H9 (cell line): ENCODE data around the gene PARD3. TPM values are rescaled to one million over a fixed set of nuclear protein-coding genes. Genes with fewer than 3 reads are reported as not detected.
A peak's percentile ranks its signal among the peaks of the same experiment; 100 is the strongest.

Experiments
- DNase-seq: peaks from one replicate; pipeline ENCODE4 v3.0.0-alpha.2; 2017
- H2AFZ ChIP-seq: one replicate; pipeline ENCODE4 v1.6.1; 2013; ENCODE audit warnings: mild to moderate bottlenecking, low read length, control low read depth, moderate library complexity
- H2AK5ac ChIP-seq: 2 replicates; pipeline ENCODE4 v1.6.1; 2013; ENCODE audit warnings: low read length, control low read depth, mixed read lengths; ENCODE audit not compliant: insufficient read length
- H2BK120ac ChIP-seq: one replicate; pipeline ENCODE4 v1.6.1; 2013; ENCODE audit warnings: low read depth, mild to moderate bottlenecking, low read length, control low read depth, inconsistent platforms; ENCODE audit not compliant: poor library complexity, severe bottlenecking
- H2BK12ac ChIP-seq: 2 replicates; pipeline ENCODE4 v1.6.1; 2013; ENCODE audit warnings: low read length, control low read depth, mixed read lengths, low read depth; ENCODE audit not compliant: insufficient read length
- H2BK15ac ChIP-seq: 2 replicates; pipeline ENCODE4 v1.6.1; 2013; ENCODE audit warnings: low read depth, low read length, control low read depth
- H2BK20ac ChIP-seq: one replicate; pipeline ENCODE4 v1.6.1; 2013; ENCODE audit warnings: low read depth, mild to moderate bottlenecking, low read length, control low read depth, inconsistent platforms; ENCODE audit not compliant: poor library complexity, severe bottlenecking
- H2BK5ac ChIP-seq: 2 replicates; pipeline ENCODE4 v1.6.1; 2013; ENCODE audit warnings: low read length, control low read depth, mixed read lengths; ENCODE audit not compliant: insufficient read length
- H3K14ac ChIP-seq: 2 replicates; pipeline ENCODE4 v1.6.1; 2013; ENCODE audit warnings: low read length, control low read depth; ENCODE audit not compliant: insufficient read depth
- H3K18ac ChIP-seq: 2 replicates; pipeline ENCODE4 v1.6.1; 2013; ENCODE audit warnings: low read depth, mild to moderate bottlenecking, mixed read lengths, low read length, control low read depth; ENCODE audit not compliant: insufficient read length
- H3K23ac ChIP-seq: 2 replicates; pipeline ENCODE4 v1.6.1; 2013; ENCODE audit warnings: low read length, control low read depth, mixed read lengths, low read depth; ENCODE audit not compliant: insufficient read length
- H3K23me2 ChIP-seq: 2 replicates; pipeline ENCODE4 v1.6.1; 2013; ENCODE audit warnings: low read depth, mild to moderate bottlenecking, mixed read lengths, low read length, control low read depth; ENCODE audit not compliant: insufficient read length, poor library complexity, severe bottlenecking
- H3K27ac ChIP-seq: 2 replicates; pipeline ENCODE4 v1.5.1; 2013; ENCODE audit warnings: low read length, control low read depth, mixed read lengths, low read depth; ENCODE audit not compliant: insufficient read length
- H3K27me3 ChIP-seq: 2 replicates; pipeline ENCODE4 v1.6.1; 2013; ENCODE audit warnings: low read length, control low read depth, inconsistent platforms; ENCODE audit not compliant: insufficient read depth
- H3K4ac ChIP-seq: 2 replicates; pipeline ENCODE4 v1.6.1; 2013; ENCODE audit warnings: low read depth, mild to moderate bottlenecking, control low read depth, inconsistent platforms, low read length, moderate library complexity
- H3K4me1 ChIP-seq: 2 replicates; pipeline ENCODE4 v1.6.1; 2013; ENCODE audit warnings: low read length, control low read depth, inconsistent platforms; ENCODE audit not compliant: insufficient read depth
- H3K4me2 ChIP-seq: 2 replicates; pipeline ENCODE4 v1.6.1; 2013; ENCODE audit warnings: low read length, control low read depth, mixed read lengths; ENCODE audit not compliant: insufficient read length, insufficient read depth
- H3K56ac ChIP-seq: 2 replicates; pipeline ENCODE4 v1.6.1; 2013; ENCODE audit warnings: low read depth, mild to moderate bottlenecking, mixed read lengths, low read length, control low read depth; ENCODE audit not compliant: insufficient read length
- H3K79me1 ChIP-seq: 2 replicates; pipeline ENCODE4 v1.6.1; 2013; ENCODE audit warnings: low read depth, mild to moderate bottlenecking, moderate library complexity, low read length, control low read depth, inconsistent platforms; ENCODE audit not compliant: insufficient read depth, poor library complexity, severe bottlenecking
- H3K79me2 ChIP-seq: 2 replicates; pipeline ENCODE4 v1.6.1; 2013; ENCODE audit warnings: low read length, control low read depth, inconsistent platforms; ENCODE audit not compliant: insufficient read depth
- H3K9ac ChIP-seq: 2 replicates; pipeline ENCODE4 v1.6.1; 2013; ENCODE audit warnings: low read length, control low read depth, mixed read lengths; ENCODE audit not compliant: insufficient read length; ENCODE audit errors: extremely low read depth
- H3K9me3 ChIP-seq: one replicate; pipeline ENCODE4 v1.6.1; 2013; ENCODE audit warnings: low read depth, low read length, inconsistent platforms; ENCODE audit not compliant: control insufficient read depth
- H3T11ph ChIP-seq: one replicate; pipeline ENCODE4 v1.6.1; 2013; ENCODE audit warnings: mild to moderate bottlenecking, low read length, control low read depth, inconsistent platforms
- H4K20me1 ChIP-seq: one replicate; pipeline ENCODE4 v1.6.1; 2013; ENCODE audit not compliant: control insufficient read depth, insufficient read length, insufficient read depth
- H4K5ac ChIP-seq: 2 replicates; pipeline ENCODE4 v1.6.1; 2013; ENCODE audit warnings: low read depth, mild to moderate bottlenecking, mixed read lengths, low read length, control low read depth; ENCODE audit not compliant: insufficient read length
- H4K8ac ChIP-seq: replicated peaks from 2 replicates; pipeline ENCODE4 v1.6.1; 2013; ENCODE audit warnings: low read length, control low read depth, mixed read lengths, low read depth; ENCODE audit not compliant: insufficient read length
- H4K91ac ChIP-seq: 2 replicates; pipeline ENCODE4 v1.6.1; 2013; ENCODE audit warnings: low read depth, mild to moderate bottlenecking, moderate library complexity, mixed read lengths, low read length, control low read depth; ENCODE audit not compliant: insufficient read length
- H3K27ac Mint-ChIP-seq, 3 experiments: 2 replicates in 2 of 3; 3 replicates in 1 of 3; pipeline ENCODE4 v1.8.0; 2020 to 2021; ENCODE audit warnings: mixed read lengths in 3 of 3, mild to moderate bottlenecking in 1 of 3, moderate library complexity in 1 of 3
- H3K27me3 Mint-ChIP-seq: 2 replicates; pipeline ENCODE4 v1.8.0; 2021; ENCODE audit warnings: low read depth, mild to moderate bottlenecking, moderate library complexity, mixed read lengths
- H3K36me3 Mint-ChIP-seq, 3 experiments: 2 replicates in 2 of 3; 3 replicates in 1 of 3; pipeline ENCODE4 v1.8.0; 2020 to 2021; ENCODE audit warnings: low read depth in 3 of 3, mixed read lengths in 3 of 3; ENCODE audit not compliant: insufficient read depth in 1 of 3
- H3K4me1 Mint-ChIP-seq, 2 experiments: 2 replicates each; pipeline ENCODE4 v1.8.0; 2020; ENCODE audit warnings: mixed read lengths in 2 of 2
- H3K4me3 Mint-ChIP-seq, 2 experiments: 2 replicates in 1 of 2; 3 replicates in 1 of 2; pipeline ENCODE4 v1.8.0; 2020 to 2021; ENCODE audit warnings: mild to moderate bottlenecking in 2 of 2, mixed read lengths in 2 of 2, moderate library complexity in 1 of 2
- H3K9me3 Mint-ChIP-seq, 2 experiments: 2 replicates in 1 of 2; 3 replicates in 1 of 2; pipeline ENCODE4 v1.8.0; 2020; ENCODE audit warnings: mild to moderate bottlenecking in 2 of 2, mixed read lengths in 2 of 2, moderate library complexity in 1 of 2
- WGBS: extraction: QIAGEN DNeasy Blood & Tissue Kit; methylation state at CpG from one replicate; pipeline ENCODE4 v1.1.7; 2013; ENCODE audit warnings: missing lambda C conversion rate, low lambda C conversion rate, mixed read lengths; ENCODE audit not compliant: insufficient read length; ENCODE audit errors: extremely low coverage; 5-methylcytosine and 5-hydroxymethylcytosine counted together
- total RNA-seq: library from RNA; stranded (reverse); gene quantifications from 2 replicates; pipeline ENCODE4 v1.2.1, GENCODE V29; 2021
- TF ChIP-seq, protein P1 (sequence below): fragments of 200-600 bp; sonication (generic); conservative IDR thresholded peaks from 3 replicates; pipeline ENCODE4 v1.8.0; 2021; ENCODE audit warnings: antibody characterized with exemption, mild to moderate bottlenecking

PARD3 gene
- total RNA-seq, 1 experiment from 2014 or later: 44.7 TPM

DNA sequence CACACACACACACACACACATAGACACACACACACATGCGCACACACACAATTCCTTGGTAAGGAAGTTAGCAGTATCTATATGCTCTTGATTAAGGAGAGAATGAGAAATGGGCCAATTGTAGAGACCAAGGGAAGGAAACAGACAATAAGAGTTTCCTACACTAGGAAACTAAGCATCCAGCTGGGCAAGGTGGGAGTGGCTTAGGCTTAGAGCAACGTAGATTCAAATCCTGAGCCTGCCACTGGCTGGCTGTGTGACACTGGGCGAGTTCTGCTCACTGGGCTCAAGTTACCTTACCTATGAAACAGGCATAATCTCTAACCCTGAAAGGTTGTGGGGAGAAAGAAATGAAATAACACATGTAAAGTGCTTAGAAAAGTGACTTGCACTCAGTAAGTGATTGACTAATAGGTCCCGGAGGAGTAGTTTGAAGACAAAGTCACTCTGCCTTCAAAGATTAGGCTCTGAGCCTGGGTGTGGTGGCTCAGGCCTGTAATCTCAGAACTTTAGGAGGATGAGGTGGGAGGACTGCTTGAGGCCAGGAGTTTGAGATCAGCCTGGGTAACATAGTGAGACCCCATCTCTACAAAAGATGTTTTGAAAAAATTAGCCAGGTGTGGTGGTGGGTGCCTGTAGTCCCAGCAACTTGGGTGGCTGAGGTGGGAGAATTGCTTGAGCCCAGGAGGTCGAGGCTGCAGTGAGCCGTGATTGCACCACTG lies 701.4 kb downstream of the PARD3 start:
- no peak overlapping the region for H2BK5ac ChIP-seq
- Mint-ChIP-seq H3K9me3 (no peaks in the 10 kb centered on the region), H3K4me3 (no peak overlapping the region), H3K4me1 (peaks cover 25 to 29% of the 10 kb centered on the region in 2 experiments), H3K27ac (peak overlapping the region in 1 of 3 experiments; percentile 58; a peak in 1 of 7 replicates), H3K27me3 (no peaks in the 10 kb centered on the region; the same call in 1 of the 2 replicates), H3K36me3 (peaks cover 0 to 3% (median 0%) of the 10 kb centered on the region in 3 experiments; a peak in 2 of 7 replicates)
- H2BK12ac ChIP-seq: no peak overlapping the region
- no peak overlapping the region for H2BK15ac ChIP-seq
- H2AFZ ChIP-seq: no peak overlapping the region
- H2BK120ac ChIP-seq: no peak overlapping the region
- H3K23me2 ChIP-seq: no peaks in the 10 kb centered on the region
- H4K91ac ChIP-seq: no peak overlapping the region
- peaks cover 2% of the 10 kb centered on the region for H3K4me1 ChIP-seq
- H2AK5ac ChIP-seq: no peak overlapping the region
- no peaks in the 10 kb centered on the region for H4K20me1 ChIP-seq
- no peak overlapping the region for H3K18ac ChIP-seq
- H3K4ac ChIP-seq: no peak overlapping the region
- H3K9ac ChIP-seq: no peak overlapping the region
- no peak overlapping the region for H3T11ph ChIP-seq
- H3K9me3 ChIP-seq: no peaks in the 10 kb centered on the region
- no peak overlapping the region for H3K27ac ChIP-seq
- no peak overlapping the region for H2BK20ac ChIP-seq
- no CpG with 5 or more reads among the region's 6 CpGs for WGBS
- TF ChIP-seq, protein P1, sequence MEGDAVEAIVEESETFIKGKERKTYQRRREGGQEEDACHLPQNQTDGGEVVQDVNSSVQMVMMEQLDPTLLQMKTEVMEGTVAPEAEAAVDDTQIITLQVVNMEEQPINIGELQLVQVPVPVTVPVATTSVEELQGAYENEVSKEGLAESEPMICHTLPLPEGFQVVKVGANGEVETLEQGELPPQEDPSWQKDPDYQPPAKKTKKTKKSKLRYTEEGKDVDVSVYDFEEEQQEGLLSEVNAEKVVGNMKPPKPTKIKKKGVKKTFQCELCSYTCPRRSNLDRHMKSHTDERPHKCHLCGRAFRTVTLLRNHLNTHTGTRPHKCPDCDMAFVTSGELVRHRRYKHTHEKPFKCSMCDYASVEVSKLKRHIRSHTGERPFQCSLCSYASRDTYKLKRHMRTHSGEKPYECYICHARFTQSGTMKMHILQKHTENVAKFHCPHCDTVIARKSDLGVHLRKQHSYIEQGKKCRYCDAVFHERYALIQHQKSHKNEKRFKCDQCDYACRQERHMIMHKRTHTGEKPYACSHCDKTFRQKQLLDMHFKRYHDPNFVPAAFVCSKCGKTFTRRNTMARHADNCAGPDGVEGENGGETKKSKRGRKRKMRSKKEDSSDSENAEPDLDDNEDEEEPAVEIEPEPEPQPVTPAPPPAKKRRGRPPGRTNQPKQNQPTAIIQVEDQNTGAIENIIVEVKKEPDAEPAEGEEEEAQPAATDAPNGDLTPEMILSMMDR: no peak
- no peak overlapping the region for H3K23ac ChIP-seq
- H3K4me2 ChIP-seq: no peak overlapping the region
- no peak overlapping the region for H4K5ac ChIP-seq
- no peak overlapping the region for H4K8ac ChIP-seq
- H3K79me1 ChIP-seq: no peaks in the 10 kb centered on the region
- peak; percentile 77 for DNase-seq
- no peaks in the 10 kb centered on the region for H3K27me3 ChIP-seq
- no peaks in the 10 kb centered on the region for H3K79me2 ChIP-seq
- H3K56ac ChIP-seq: no peak overlapping the region
- H3K14ac ChIP-seq: no peak overlapping the region
